Spleen (tissue), 7 donors: ENCODE data around the gene PDIA2.

ENCODE experiments used
- CTCF ChIP-seq, 11 experiments: fragments of 200-600 bp in 7 of 11; fragments of 450-650 bp in 4 of 11; sonication (generic) in 4 of 11; IDR thresholded peaks in 8 of 11; conservative IDR thresholded peaks in 3 of 11; 1 replicate in 7 of 11; 2 replicates in 4 of 11; pipeline versions ENCODE4 v1.4.0 to v1.8.0; 2016 to 2021; ENCODE audit warnings: antibody characterized with exemption in 11 of 11, inconsistent platforms in 4 of 11, mild to moderate bottlenecking in 1 of 11
- POLR2A ChIP-seq, 3 donors: fragments of 450-650 bp; IDR thresholded peaks; one replicate each; pipeline ENCODE4 v1.5.1; 2017; ENCODE audit warnings: antibody characterized with exemption in 3 of 3, mild to moderate bottlenecking in 1 of 3
- donor health status: DM: no; HTN: no; CAD: no; lungs with moderate emphysema.
- donor health status: DM: no; HTN: no; CAD: no.
- donor health status: DM: no; HTN: no; CAD: no.

DNA sequence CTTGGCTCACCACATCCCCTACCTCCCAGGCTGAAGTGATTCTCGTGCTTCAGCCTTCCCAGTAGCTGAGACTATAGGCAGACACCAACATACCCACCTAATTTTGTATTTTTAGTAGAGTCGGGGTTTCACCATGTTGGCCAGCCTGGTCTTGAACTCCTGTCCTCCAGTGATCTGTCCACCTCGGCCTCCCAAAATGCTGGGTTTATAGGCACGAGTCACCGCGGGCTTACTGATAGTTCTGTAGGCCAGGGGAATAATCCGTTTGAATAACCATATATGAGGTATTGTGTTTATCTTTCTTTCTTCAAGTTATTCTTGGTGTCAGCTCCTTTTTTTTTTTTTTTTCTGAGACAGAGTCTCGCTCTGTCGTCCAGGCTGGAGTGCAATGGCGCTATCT lies 40.7 kb upstream of the PDIA2 start:
- no peak for TF ChIP-seq POLR2A (IDR thresholded peaks at IDR 0.05)
- TF ChIP-seq CTCF (IDR thresholded peaks at IDR 0.05 in 8 of 11, conservative IDR thresholded peaks at IDR 0.05 in 3 of 11) = no peak
